Smooth muscle cell (in vitro differentiated cells): Measurements from ENCODE around the gene ABCC4. TPM values are rescaled to one million over a fixed set of nuclear protein-coding genes. Genes with fewer than 3 reads are reported as not detected.
A peak's percentile ranks its signal among the peaks of the same experiment; 100 is the strongest.

Experiments
- DNase-seq: peaks from one replicate; lab custom pipeline; 2025; ENCODE audit not compliant: unreplicated experiment; lab: John Stamatoyannopoulos, UW
- H2AFZ ChIP-seq: fragments of 200-600 bp; sonication (generic); 2 replicates; pipeline ENCODE4 v1.6.0; 2016; ENCODE audit warnings: antibody characterized with exemption, low read depth, mild to moderate bottlenecking
- H3F3A ChIP-seq: fragments of 200-600 bp; sonication (generic); 2 replicates; pipeline ENCODE4 v1.6.0; 2017; ENCODE audit warnings: antibody characterized with exemption, low read depth
- H3K27ac ChIP-seq: fragments of 200-600 bp; sonication (generic); 2 replicates; pipeline ENCODE4 v1.5.1; 2016; ENCODE audit warnings: low read depth, mild to moderate bottlenecking
- H3K27me3 ChIP-seq: fragments of 200-600 bp; sonication (generic); 2 replicates; pipeline ENCODE4 v1.6.1; 2016; ENCODE audit warnings: low read depth, mild to moderate bottlenecking
- H3K36me3 ChIP-seq: fragments of 200-600 bp; sonication (generic); 2 replicates; pipeline ENCODE4 v1.5.1; 2016; ENCODE audit warnings: low read depth
- H3K4me1 ChIP-seq: fragments of 200-600 bp; sonication (generic); 2 replicates; pipeline ENCODE4 v1.5.1; 2016; ENCODE audit warnings: low read depth
- H3K4me2 ChIP-seq: fragments of 200-600 bp; sonication (generic); 2 replicates; pipeline ENCODE4 v1.6.0; 2016; ENCODE audit warnings: mild to moderate bottlenecking
- H3K4me3 ChIP-seq: fragments of 200-600 bp; sonication (generic); 2 replicates; pipeline ENCODE4 v1.5.1; 2016; ENCODE audit warnings: mild to moderate bottlenecking
- H3K79me2 ChIP-seq: fragments of 200-600 bp; sonication (generic); 2 replicates; pipeline ENCODE4 v1.6.0; 2016; ENCODE audit warnings: low read depth, mild to moderate bottlenecking
- H3K9ac ChIP-seq: fragments of 200-600 bp; sonication (generic); 2 replicates; pipeline ENCODE4 v1.6.0; 2016; ENCODE audit warnings: low read depth
- H3K9me3 ChIP-seq: fragments of 200-600 bp; sonication (generic); replicated peaks from 2 replicates; pipeline ENCODE4 v1.5.1; 2016; ENCODE audit warnings: low read depth
- H4K20me1 ChIP-seq: fragments of 200-600 bp; sonication (generic); 2 replicates; pipeline ENCODE4 v1.6.0; 2016; ENCODE audit warnings: low read depth
- CTCF ChIP-seq: fragments of 200-600 bp; sonication (generic); IDR thresholded peaks from 2 replicates; pipeline ENCODE4 v1.5.1; 2017; ENCODE audit warnings: borderline replicate concordance, mild to moderate bottlenecking, antibody characterized with exemption; ENCODE audit not compliant: insufficient read depth, poor library complexity, severe bottlenecking
- WGBS: methylation state at CpG from one replicate; pipeline ENCODE4 v1.1.7; 2016; ENCODE audit warnings: low lambda C conversion rate; 5-methylcytosine and 5-hydroxymethylcytosine counted together
- polyA plus RNA-seq: library from polyadenylated mRNA; unstranded; fragments of >200 nt; fragmentation: Nextera tagmentation; extraction: Ambion mirVana; gene quantifications from 2 replicates; pipeline ENCODE4 v1.2.1, GENCODE V29; 2016
- total RNA-seq: library from RNA; depleted of rRNA; stranded (reverse); fragments of >200 nt; gene quantifications from 2 replicates; pipeline ENCODE4 v1.2.3, GENCODE V29; 2014

Gene ABCC4
- total and polyA plus RNA-seq, 2 experiments from 2014 or later = 11.9 to 37.7 TPM

GRCh38 chr13:95153647-95154412 lies 147.4 kb downstream of the ABCC4 start:
- Histone ChIP-seq H3K9ac (no peak overlapping the region), H3K27ac (peak overlapping the region; percentile 45), H3K4me3 (no peak overlapping the region), H4K20me1 (no peaks in the 10 kb centered on the region), H3K4me2 (no peak overlapping the region), H3K36me3 (peaks cover 3% of the 10 kb centered on the region), H3K9me3 (no peaks in the 10 kb centered on the region), H3K27me3 (no peaks in the 10 kb centered on the region), H2AFZ (no peak overlapping the region), H3K79me2 (no peaks in the 10 kb centered on the region), H3F3A (no peaks in the 10 kb centered on the region), H3K4me1 (peaks cover 14% of the 10 kb centered on the region)
- WGBS = 55% methylated on average over 7 of the region's 7 CpGs
- no peak for DNase-seq
- no peak for TF ChIP-seq CTCF

- H3K27me3 ChIP-seq = no peaks in the 10 kb centered on the region
- H3K79me2 ChIP-seq = no peaks in the 10 kb centered on the region
- no peaks in the 10 kb centered on the region for H4K20me1 ChIP-seq
- H3K4me1 ChIP-seq = peaks cover 14% of the 10 kb centered on the region
- no peak for DNase-seq
- no peaks in the 10 kb centered on the region for H3K9me3 ChIP-seq
- no peaks in the 10 kb centered on the region for H3F3A ChIP-seq
- 93% methylated on average over 4 of the region's 4 CpGs for WGBS
- no peak overlapping the region for H3K27ac ChIP-seq
- H3K36me3 ChIP-seq = peaks cover 3% of the 10 kb centered on the region
- no peak overlapping the region for H2AFZ ChIP-seq
- no peak overlapping the region for H3K4me3 ChIP-seq
- H3K4me2 ChIP-seq = no peak overlapping the region
- H3K9ac ChIP-seq = no peak overlapping the region
- TF ChIP-seq CTCF = no peak
These were observed 149.2 kb downstream of the ABCC4 start for GRCh38 chr13:95151942-95152587.

GRCh38 chr13:95150555-95150954 lies 150.7 kb downstream of the ABCC4 start:
- Histone ChIP-seq H3K27me3 (no peaks in the 10 kb centered on the region), H3K9ac (no peak overlapping the region), H3K4me2 (no peak overlapping the region), H4K20me1 (no peaks in the 10 kb centered on the region), H3K79me2 (no peaks in the 10 kb centered on the region), H3F3A (no peaks in the 10 kb centered on the region), H3K9me3 (no peaks in the 10 kb centered on the region), H3K36me3 (no peaks in the 10 kb centered on the region), H3K27ac (no peak overlapping the region), H2AFZ (no peak overlapping the region), H3K4me1 (peaks cover 14% of the 10 kb centered on the region), H3K4me3 (no peak overlapping the region)
- 75% methylated on average over 2 of the region's 2 CpGs for WGBS
- TF ChIP-seq CTCF = no peak
- no peak for DNase-seq
